ENCODE results near the gene COPZ2.

- TF ChIP-seq ELF4 (IDR thresholded peaks at IDR 0.05) (no peak), TARDBP (IDR thresholded peaks at IDR 0.05) (no peak), FOXA1 (IDR thresholded peaks at IDR 0.05) (no peak), SP1 (IDR thresholded peaks at IDR 0.05) (no peak), FOXK2 (IDR thresholded peaks at IDR 0.05) (no peak), LEF1 (IDR thresholded peaks at IDR 0.05; ENCODE audit: borderline replicate concordance) (no peak), CTBP1 (IDR thresholded peaks at IDR 0.05; ENCODE audit: borderline replicate concordance) (no peak), BHLHE40 (IDR thresholded peaks at IDR 0.05; ENCODE audit: borderline replicate concordance) (no peak), HDGF (IDR thresholded peaks at IDR 0.05; ENCODE audit: borderline replicate concordance) (no peak), NFRKB (IDR thresholded peaks at IDR 0.05) (no peak), SUZ12 (IDR thresholded peaks at IDR 0.05) (no peak), ARNT (IDR thresholded peaks at IDR 0.05) (no peak)
Measured at GRCh38 chr17:47989159-47989558, 48.4 kb downstream of the COPZ2 start.

All from HEK293T (cell line).